ENCODE data around the gene CHRNA3.

DNA sequence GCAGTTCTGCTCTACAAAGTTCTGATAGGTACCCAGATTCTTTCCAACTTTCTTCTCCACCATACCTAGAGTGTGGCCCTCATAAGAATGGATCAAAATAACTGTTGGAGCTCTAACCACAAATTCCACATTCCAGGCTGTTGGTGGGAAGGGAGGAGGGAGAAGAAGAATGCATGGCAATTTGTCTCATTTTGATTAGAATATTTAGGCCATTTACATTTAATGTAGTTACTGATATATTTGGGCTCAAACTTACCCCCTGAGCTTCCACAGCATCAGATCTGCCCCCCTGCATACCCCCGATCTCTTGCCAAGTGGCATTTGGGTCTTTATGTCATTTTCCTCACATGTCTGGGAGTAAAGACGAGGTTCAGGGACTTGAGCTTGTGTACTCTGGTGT, 12.6 kb upstream of the CHRNA3 start:
- no peak for TF ChIP-seq RAD21 (IDR thresholded peaks at IDR 0.05; ENCODE audit: low read depth)
- TF ChIP-seq, protein P1, sequence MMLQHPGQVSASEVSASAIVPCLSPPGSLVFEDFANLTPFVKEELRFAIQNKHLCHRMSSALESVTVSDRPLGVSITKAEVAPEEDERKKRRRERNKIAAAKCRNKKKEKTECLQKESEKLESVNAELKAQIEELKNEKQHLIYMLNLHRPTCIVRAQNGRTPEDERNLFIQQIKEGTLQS (IDR thresholded peaks at IDR 0.05), result no peak
- no peak for TF ChIP-seq EZH2phosphoT487 (IDR thresholded peaks at IDR 0.05; ENCODE audit: borderline replicate concordance)
- TF ChIP-seq EZH2 (IDR thresholded peaks at IDR 0.05), result no peak

Data from HCT116 (cell line).